Astrocyte of the cerebellum (primary cell): ENCODE measurements around the gene VASP.

Experiments
- DNase-seq: peaks from one replicate; pipeline ENCODE4 v3.0.0-alpha.2; 2011; ENCODE audit warnings: low read depth
- H3K4me3 ChIP-seq: 2 replicates; pipeline ENCODE4 v1.5.1; 2011; ENCODE audit warnings: mild to moderate bottlenecking, low read depth, low read length, moderate library complexity
- CTCF ChIP-seq: IDR thresholded peaks from 2 replicates; pipeline ENCODE4 v1.5.1; 2012; ENCODE audit warnings: low read length, low read depth, moderate library complexity, mild to moderate bottlenecking; ENCODE audit errors: missing control alignments
- in situ Hi-C: cut with HindIII; loops from 2 replicates; pipeline ENCODE4 v1.10.0; 2017; ENCODE audit warnings: low sequenced_read_pairs

Gene VASP

GRCh38 chr19:45529420-45529785 lies 22.1 kb downstream of the VASP start:
- in situ Hi-C loops: no loop called here
- no peak for TF ChIP-seq CTCF
- no peak overlapping the region for H3K4me3 ChIP-seq
- no peak for DNase-seq

- no peak overlapping the region for H3K4me3 ChIP-seq
- in situ Hi-C loops: no loop called here
- no peak for DNase-seq
- TF ChIP-seq CTCF: no peak
Observed at GRCh38 chr19:45531349-45531748, 24.1 kb downstream of the VASP start.

- no peak overlapping the region for H3K4me3 ChIP-seq
- TF ChIP-seq CTCF: no peak
- no peak for DNase-seq
- in situ Hi-C loops: no loop called here
Observed at GRCh38 chr19:45539459-45539858, 32.2 kb downstream of the VASP start.

GRCh38 chr19:45542234-45542668 lies 35.0 kb downstream of the VASP start:
- TF ChIP-seq CTCF: no peak
- H3K4me3 ChIP-seq: no peak overlapping the region
- DNase-seq: no peak
- in situ Hi-C loops: no loop called here

- DNase-seq: no peak
- no peak for TF ChIP-seq CTCF
- in situ Hi-C loops: no loop called here
- H3K4me3 ChIP-seq: no peak overlapping the region
Observed at GRCh38 chr19:45547211-45547770, 40.0 kb downstream of the VASP start.

GRCh38 chr19:45547965-45548609 lies 40.8 kb downstream of the VASP start:
- in situ Hi-C loops: no loop called here
- DNase-seq: no peak
- no peak overlapping the region for H3K4me3 ChIP-seq
- TF ChIP-seq CTCF: no peak
